ENCODE data around the gene SEMA5A. TPM values are rescaled to one million over a fixed set of nuclear protein-coding genes. Genes with fewer than 3 reads are reported as not detected.

The SEMA5A gene
- total and polyA plus RNA-seq, 2 of the 13 experiments (the other 11 are each of a cell fraction or from before 2014, with no cell fraction given), result 0.01 TPM; not detected in 1

DNA sequence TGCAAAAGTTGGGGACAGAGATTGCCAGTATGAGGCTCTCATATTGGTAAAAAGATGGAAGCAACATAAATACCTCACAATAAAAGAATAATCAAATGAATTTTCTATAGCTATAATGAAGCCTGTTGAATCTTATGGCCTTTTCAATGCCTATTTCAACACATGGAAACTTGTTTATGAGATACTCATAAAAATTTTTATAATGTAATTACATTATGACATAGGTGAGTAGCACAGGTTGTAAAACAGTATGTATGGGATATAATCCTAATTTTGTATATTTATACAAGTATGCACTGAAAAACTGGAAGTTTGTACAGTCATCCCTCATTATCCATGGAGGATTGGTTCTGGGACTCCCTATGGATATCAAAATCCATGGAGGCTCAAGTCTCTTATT is 21.2 kb upstream of the SEMA5A start (continued):
- TF ChIP-seq, protein P1, sequence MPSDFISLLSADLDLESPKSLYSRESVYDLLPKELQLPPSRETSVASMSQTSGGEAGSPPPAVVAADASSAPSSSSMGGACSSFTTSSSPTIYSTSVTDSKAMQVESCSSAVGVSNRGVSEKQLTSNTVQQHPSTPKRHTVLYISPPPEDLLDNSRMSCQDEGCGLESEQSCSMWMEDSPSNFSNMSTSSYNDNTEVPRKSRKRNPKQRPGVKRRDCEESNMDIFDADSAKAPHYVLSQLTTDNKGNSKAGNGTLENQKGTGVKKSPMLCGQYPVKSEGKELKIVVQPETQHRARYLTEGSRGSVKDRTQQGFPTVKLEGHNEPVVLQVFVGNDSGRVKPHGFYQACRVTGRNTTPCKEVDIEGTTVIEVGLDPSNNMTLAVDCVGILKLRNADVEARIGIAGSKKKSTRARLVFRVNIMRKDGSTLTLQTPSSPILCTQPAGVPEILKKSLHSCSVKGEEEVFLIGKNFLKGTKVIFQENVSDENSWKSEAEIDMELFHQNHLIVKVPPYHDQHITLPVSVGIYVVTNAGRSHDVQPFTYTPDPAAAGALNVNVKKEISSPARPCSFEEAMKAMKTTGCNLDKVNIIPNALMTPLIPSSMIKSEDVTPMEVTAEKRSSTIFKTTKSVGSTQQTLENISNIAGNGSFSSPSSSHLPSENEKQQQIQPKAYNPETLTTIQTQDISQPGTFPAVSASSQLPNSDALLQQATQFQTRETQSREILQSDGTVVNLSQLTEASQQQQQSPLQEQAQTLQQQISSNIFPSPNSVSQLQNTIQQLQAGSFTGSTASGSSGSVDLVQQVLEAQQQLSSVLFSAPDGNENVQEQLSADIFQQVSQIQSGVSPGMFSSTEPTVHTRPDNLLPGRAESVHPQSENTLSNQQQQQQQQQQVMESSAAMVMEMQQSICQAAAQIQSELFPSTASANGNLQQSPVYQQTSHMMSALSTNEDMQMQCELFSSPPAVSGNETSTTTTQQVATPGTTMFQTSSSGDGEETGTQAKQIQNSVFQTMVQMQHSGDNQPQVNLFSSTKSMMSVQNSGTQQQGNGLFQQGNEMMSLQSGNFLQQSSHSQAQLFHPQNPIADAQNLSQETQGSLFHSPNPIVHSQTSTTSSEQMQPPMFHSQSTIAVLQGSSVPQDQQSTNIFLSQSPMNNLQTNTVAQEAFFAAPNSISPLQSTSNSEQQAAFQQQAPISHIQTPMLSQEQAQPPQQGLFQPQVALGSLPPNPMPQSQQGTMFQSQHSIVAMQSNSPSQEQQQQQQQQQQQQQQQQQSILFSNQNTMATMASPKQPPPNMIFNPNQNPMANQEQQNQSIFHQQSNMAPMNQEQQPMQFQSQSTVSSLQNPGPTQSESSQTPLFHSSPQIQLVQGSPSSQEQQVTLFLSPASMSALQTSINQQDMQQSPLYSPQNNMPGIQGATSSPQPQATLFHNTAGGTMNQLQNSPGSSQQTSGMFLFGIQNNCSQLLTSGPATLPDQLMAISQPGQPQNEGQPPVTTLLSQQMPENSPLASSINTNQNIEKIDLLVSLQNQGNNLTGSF (CRISPR knock-in tag; IDR thresholded peaks at IDR 0.05), result no peak
- TF ChIP-seq KDM2A (CRISPR knock-in tag; IDR thresholded peaks at IDR 0.05; ENCODE audit: borderline replicate concordance, low read depth) (no peak), MYNN (CRISPR knock-in tag; IDR thresholded peaks at IDR 0.05; ENCODE audit: low read depth) (no peak), ZNF660 (CRISPR knock-in tag; IDR thresholded peaks at IDR 0.05; ENCODE audit: borderline replicate concordance, low read depth) (no peak), DPF2 (CRISPR knock-in tag; IDR thresholded peaks at IDR 0.05; ENCODE audit: borderline replicate concordance, low read depth) (no peak), HINFP (CRISPR knock-in tag; IDR thresholded peaks at IDR 0.05; ENCODE audit: low read depth) (no peak), SMAD9 (CRISPR knock-in tag; IDR thresholded peaks at IDR 0.05) (no peak), ZSCAN21 (CRISPR knock-in tag; IDR thresholded peaks at IDR 0.05; ENCODE audit: borderline replicate concordance) (no peak), ZNF75D (CRISPR knock-in tag; IDR thresholded peaks at IDR 0.05; ENCODE audit: borderline replicate concordance) (no peak), ZNF484 (CRISPR knock-in tag; IDR thresholded peaks at IDR 0.05; ENCODE audit: borderline replicate concordance, low read depth) (no peak), MTA1 (CRISPR knock-in tag; IDR thresholded peaks at IDR 0.05; ENCODE audit: borderline replicate concordance) (no peak)
- TF ChIP-seq, protein P2, sequence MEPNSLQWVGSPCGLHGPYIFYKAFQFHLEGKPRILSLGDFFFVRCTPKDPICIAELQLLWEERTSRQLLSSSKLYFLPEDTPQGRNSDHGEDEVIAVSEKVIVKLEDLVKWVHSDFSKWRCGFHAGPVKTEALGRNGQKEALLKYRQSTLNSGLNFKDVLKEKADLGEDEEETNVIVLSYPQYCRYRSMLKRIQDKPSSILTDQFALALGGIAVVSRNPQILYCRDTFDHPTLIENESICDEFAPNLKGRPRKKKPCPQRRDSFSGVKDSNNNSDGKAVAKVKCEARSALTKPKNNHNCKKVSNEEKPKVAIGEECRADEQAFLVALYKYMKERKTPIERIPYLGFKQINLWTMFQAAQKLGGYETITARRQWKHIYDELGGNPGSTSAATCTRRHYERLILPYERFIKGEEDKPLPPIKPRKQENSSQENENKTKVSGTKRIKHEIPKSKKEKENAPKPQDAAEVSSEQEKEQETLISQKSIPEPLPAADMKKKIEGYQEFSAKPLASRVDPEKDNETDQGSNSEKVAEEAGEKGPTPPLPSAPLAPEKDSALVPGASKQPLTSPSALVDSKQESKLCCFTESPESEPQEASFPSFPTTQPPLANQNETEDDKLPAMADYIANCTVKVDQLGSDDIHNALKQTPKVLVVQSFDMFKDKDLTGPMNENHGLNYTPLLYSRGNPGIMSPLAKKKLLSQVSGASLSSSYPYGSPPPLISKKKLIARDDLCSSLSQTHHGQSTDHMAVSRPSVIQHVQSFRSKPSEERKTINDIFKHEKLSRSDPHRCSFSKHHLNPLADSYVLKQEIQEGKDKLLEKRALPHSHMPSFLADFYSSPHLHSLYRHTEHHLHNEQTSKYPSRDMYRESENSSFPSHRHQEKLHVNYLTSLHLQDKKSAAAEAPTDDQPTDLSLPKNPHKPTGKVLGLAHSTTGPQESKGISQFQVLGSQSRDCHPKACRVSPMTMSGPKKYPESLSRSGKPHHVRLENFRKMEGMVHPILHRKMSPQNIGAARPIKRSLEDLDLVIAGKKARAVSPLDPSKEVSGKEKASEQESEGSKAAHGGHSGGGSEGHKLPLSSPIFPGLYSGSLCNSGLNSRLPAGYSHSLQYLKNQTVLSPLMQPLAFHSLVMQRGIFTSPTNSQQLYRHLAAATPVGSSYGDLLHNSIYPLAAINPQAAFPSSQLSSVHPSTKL (CRISPR knock-in tag; IDR thresholded peaks at IDR 0.05), result no peak
